NCI-H460 (cell line): ENCODE results near the gene CDON. TPM values are rescaled to one million over a fixed set of nuclear protein-coding genes. Genes with fewer than 3 reads are reported as not detected.

ENCODE experiments used
- DNase-seq: peaks from one replicate; pipeline ENCODE4 v3.0.0-alpha.2; 2016; ENCODE audit warnings: low read depth; ENCODE audit errors: extremely low read depth
- total RNA-seq: library from RNA; depleted of rRNA; stranded (reverse); fragments of >200 nt; shearing (Covaris generic); gene quantifications from 2 replicates; pipeline ENCODE4 v1.2.3, GENCODE V29; 2014

The CDON gene
- total RNA-seq, 1 experiment from 2014 or later = 3.7 TPM

- DNase-seq = no peak
These were observed 95.2 kb downstream of the CDON start for GRCh38 chr11:125967515-125967914.

GRCh38 chr11:125960771-125961170, 101.9 kb downstream of the CDON start:
- DNase-seq = no peak

GRCh38 chr11:125959931-125960330, 102.7 kb downstream of the CDON start:
- no peak for DNase-seq

- no peak for DNase-seq
These were observed 103.2 kb downstream of the CDON start for GRCh38 chr11:125959511-125959910.

- DNase-seq = no peak
These were observed 103.7 kb downstream of the CDON start for GRCh38 chr11:125958872-125959400.

- DNase-seq = no peak
These were observed 104.9 kb downstream of the CDON start for GRCh38 chr11:125957618-125958332.

- no peak for DNase-seq
These were observed 106.1 kb downstream of the CDON start for GRCh38 chr11:125956391-125957134.

GRCh38 chr11:125955856-125956255, 106.8 kb downstream of the CDON start:
- no peak for DNase-seq

GRCh38 chr11:125954945-125955640, 107.6 kb downstream of the CDON start:
- no peak for DNase-seq

- no peak for DNase-seq
These were observed 108.3 kb downstream of the CDON start for GRCh38 chr11:125954123-125954944.

- no peak for DNase-seq
These were observed 109.2 kb downstream of the CDON start for GRCh38 chr11:125953401-125953935.

GRCh38 chr11:125952973-125953372, 109.7 kb downstream of the CDON start:
- DNase-seq = no peak

GRCh38 chr11:125952559-125952958, 110.1 kb downstream of the CDON start:
- no peak for DNase-seq

GRCh38 chr11:125951731-125952130, 110.9 kb downstream of the CDON start:
- DNase-seq = no peak

- DNase-seq = no peak
These were observed 111.7 kb downstream of the CDON start for GRCh38 chr11:125950696-125951651.

GRCh38 chr11:125950178-125950490, 112.5 kb downstream of the CDON start:
- DNase-seq = no peak

GRCh38 chr11:125949271-125950177, 113.1 kb downstream of the CDON start:
- DNase-seq = no peak
